Mesenchymal stem cell (in vitro differentiated cells and primary cell): ENCODE results near the gene RSPH1.

Source experiments
- DNase-seq: peaks from one replicate; pipeline ENCODE4 v3.0.0-alpha.2; 2013
- H2AFZ ChIP-seq: one replicate; pipeline ENCODE4 v1.6.1; 2013; ENCODE audit warnings: low read depth, mild to moderate bottlenecking, control low read depth, inconsistent platforms, low read length, moderate library complexity
- H2AK5ac ChIP-seq: 2 replicates; pipeline ENCODE4 v1.6.1; 2013; ENCODE audit warnings: low read length, moderate library complexity, mild to moderate bottlenecking, inconsistent platforms; ENCODE audit not compliant: severe bottlenecking
- H2BK120ac ChIP-seq: one replicate; pipeline ENCODE4 v1.6.1; 2013; ENCODE audit warnings: low read depth, mild to moderate bottlenecking, inconsistent platforms, low read length, moderate library complexity
- H2BK12ac ChIP-seq, 2 experiments: one replicate each; pipeline ENCODE4 v1.6.1; 2013; ENCODE audit warnings: inconsistent platforms in 2 of 2, low read length in 2 of 2, mild to moderate bottlenecking in 2 of 2, moderate library complexity in 2 of 2, control low read depth in 1 of 2
- H2BK15ac ChIP-seq: one replicate; pipeline ENCODE4 v1.6.1; 2013; ENCODE audit warnings: mild to moderate bottlenecking, low read depth, inconsistent platforms; ENCODE audit not compliant: poor library complexity, severe bottlenecking
- H2BK5ac ChIP-seq: 2 replicates; pipeline ENCODE4 v1.6.1; 2013; ENCODE audit warnings: low read depth, mild to moderate bottlenecking, low read length, control low read depth, inconsistent platforms; ENCODE audit not compliant: poor library complexity, severe bottlenecking
- H3K14ac ChIP-seq, 2 experiments: one replicate each; pipeline ENCODE4 v1.6.1; 2013; ENCODE audit warnings: inconsistent platforms in 2 of 2, low read length in 2 of 2, control low read depth in 1 of 2, mild to moderate bottlenecking in 1 of 2, moderate library complexity in 1 of 2
- H3K18ac ChIP-seq, 2 experiments: one replicate each; pipeline ENCODE4 v1.6.1; 2013; ENCODE audit warnings: inconsistent platforms in 2 of 2, low read length in 2 of 2, control low read depth in 1 of 2, low read depth in 1 of 2, mild to moderate bottlenecking in 1 of 2
- H3K23ac ChIP-seq, 2 experiments: one replicate each; pipeline ENCODE4 v1.6.1; 2013; ENCODE audit warnings: inconsistent platforms in 2 of 2, low read length in 2 of 2, mild to moderate bottlenecking in 2 of 2, moderate library complexity in 2 of 2, control low read depth in 1 of 2
- H3K27ac ChIP-seq: 2 replicates; pipeline ENCODE4 v1.5.1; 2013; ENCODE audit warnings: mild to moderate bottlenecking, moderate library complexity, low read length, control low read depth, inconsistent platforms; ENCODE audit not compliant: poor library complexity, severe bottlenecking
- H3K27me3 ChIP-seq, 2 experiments: 2 replicates each; pipeline versions ENCODE4 v1.6.1 to v1.7.0; 2013; ENCODE audit warnings: low read length in 2 of 2, mild to moderate bottlenecking in 2 of 2, moderate library complexity in 2 of 2, control low read depth in 1 of 2, inconsistent platforms in 1 of 2; ENCODE audit not compliant: control insufficient read depth in 1 of 2, insufficient read depth in 1 of 2
- H3K36me3 ChIP-seq, 2 experiments: 2 replicates each; pipeline versions ENCODE4 v1.6.1 to v1.7.0; 2013; ENCODE audit warnings: low read length in 2 of 2, control low read depth in 1 of 2, inconsistent platforms in 1 of 2, low read depth in 1 of 2, mild to moderate bottlenecking in 1 of 2; ENCODE audit not compliant: insufficient read depth in 2 of 2, control insufficient read depth in 1 of 2
- H3K4ac ChIP-seq, 2 experiments: one replicate each; pipeline ENCODE4 v1.6.1; 2013; ENCODE audit warnings: inconsistent platforms in 2 of 2, low read length in 2 of 2, mild to moderate bottlenecking in 2 of 2, moderate library complexity in 2 of 2, control low read depth in 1 of 2, low read depth in 1 of 2
- H3K4me1 ChIP-seq: 2 replicates; pipeline ENCODE4 v1.6.1; 2013; ENCODE audit warnings: low read depth, low read length, control low read depth; ENCODE audit not compliant: control insufficient read depth, insufficient read depth
- H3K4me2 ChIP-seq: 2 replicates; pipeline ENCODE4 v1.6.1; 2013; ENCODE audit warnings: low read length, mild to moderate bottlenecking, inconsistent platforms; ENCODE audit not compliant: poor library complexity, severe bottlenecking
- H3K4me3 ChIP-seq, 2 experiments: 2 replicates each; pipeline versions ENCODE4 v1.5.1 to v1.7.0; 2013; ENCODE audit warnings: low read length in 2 of 2, mild to moderate bottlenecking in 2 of 2, control low read depth in 1 of 2, low read depth in 1 of 2; ENCODE audit not compliant: insufficient read depth in 1 of 2
- H3K79me1 ChIP-seq: replicated peaks from 2 replicates; pipeline ENCODE4 v1.6.1; 2013; ENCODE audit warnings: mild to moderate bottlenecking, control low read depth, low read length, inconsistent platforms; ENCODE audit not compliant: poor library complexity, severe bottlenecking
- H3K9ac ChIP-seq: 2 replicates; pipeline ENCODE4 v1.7.0; 2013; ENCODE audit warnings: mild to moderate bottlenecking, low read length, moderate library complexity
- H3K9me3 ChIP-seq: 2 replicates; pipeline ENCODE4 v1.7.0; 2013; ENCODE audit warnings: mild to moderate bottlenecking, low read length; ENCODE audit not compliant: control insufficient read depth
- H4K8ac ChIP-seq: one replicate; pipeline ENCODE4 v1.6.1; 2013; ENCODE audit warnings: inconsistent platforms, mild to moderate bottlenecking, low read length, moderate library complexity
- H4K91ac ChIP-seq: one replicate; pipeline ENCODE4 v1.6.1; 2013; ENCODE audit warnings: mild to moderate bottlenecking, low read length, inconsistent platforms
- WGBS: methylation state at CpG from one replicate; pipeline ENCODE4 v1.1.7; 2013; ENCODE audit warnings: mixed read lengths; 5-methylcytosine and 5-hydroxymethylcytosine counted together

Gene RSPH1

DNA sequence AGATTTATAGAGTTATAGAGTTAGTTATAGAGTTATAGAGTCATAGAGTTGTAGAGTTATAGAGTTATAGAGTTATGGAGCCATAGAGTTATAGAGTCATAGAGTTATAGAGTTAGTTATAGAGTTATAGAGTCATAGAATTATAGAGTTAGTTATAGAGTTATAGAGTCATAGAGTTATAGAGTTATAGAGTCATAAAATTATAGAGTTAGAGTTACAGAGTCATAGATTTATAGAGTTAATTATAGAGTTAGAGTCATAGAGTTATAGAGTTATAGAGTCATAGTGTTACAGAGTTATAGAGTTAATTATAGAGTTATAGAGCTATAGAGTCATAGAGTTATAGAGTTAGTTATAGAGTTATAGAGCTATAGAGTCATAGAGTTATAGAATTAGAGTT lies 60.2 kb downstream of the RSPH1 start:
- peak overlapping the region; percentile 47 for H2BK5ac ChIP-seq
- no peak overlapping the region for H3K4me3 ChIP-seq
- H3K27ac ChIP-seq, result no peak overlapping the region
- H4K8ac ChIP-seq, result no peak overlapping the region
- H3K4ac ChIP-seq, result no peak overlapping the region
- H3K4me1 ChIP-seq, result no peaks in the 10 kb centered on the region
- peaks cover 3 to 14% of the 10 kb centered on the region in 2 experiments for H3K27me3 ChIP-seq
- no peak overlapping the region for H2AK5ac ChIP-seq
- peaks cover 10% of the 10 kb centered on the region for H3K9me3 ChIP-seq
- no peak overlapping the region for H3K23ac ChIP-seq
- H3K79me1 ChIP-seq, result no peaks in the 10 kb centered on the region
- H3K14ac ChIP-seq, result no peak overlapping the region
- no peak overlapping the region for H2AFZ ChIP-seq
- no peak overlapping the region for H2BK15ac ChIP-seq
- no peak overlapping the region for H3K18ac ChIP-seq
- no peak overlapping the region for H4K91ac ChIP-seq
- no peak for DNase-seq
- H2BK12ac ChIP-seq, result no peak overlapping the region
- no peaks in the 10 kb centered on the region for H3K36me3 ChIP-seq
- no peak overlapping the region for H3K9ac ChIP-seq
- no peak overlapping the region for H3K4me2 ChIP-seq
- H2BK120ac ChIP-seq, result no peak overlapping the region

DNA sequence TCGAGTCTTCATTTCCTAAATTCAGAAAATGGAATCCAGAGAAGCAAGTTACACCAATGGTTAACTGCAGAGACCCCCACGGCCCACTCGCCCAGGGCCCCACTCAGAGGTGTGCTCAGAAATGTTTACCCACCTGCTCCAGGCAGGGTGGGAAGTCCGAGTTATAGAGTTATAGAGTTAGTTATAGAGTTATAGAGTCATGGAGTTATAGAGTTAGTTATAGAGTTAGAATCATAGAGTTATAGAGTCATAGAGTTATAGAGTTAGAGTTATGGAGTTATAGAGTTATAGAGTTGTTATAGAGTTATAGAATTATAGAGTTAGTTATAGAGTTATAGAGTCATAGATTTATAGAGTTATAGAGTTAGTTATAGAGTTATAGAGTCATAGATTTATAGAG lies 60.6 kb downstream of the RSPH1 start:
- Histone ChIP-seq H2AK5ac (no peak overlapping the region), H3K27me3 (peaks cover 3 to 14% of the 10 kb centered on the region in 2 experiments), H2AFZ (no peak overlapping the region), H3K9me3 (peaks cover 10% of the 10 kb centered on the region), H4K8ac (no peak overlapping the region), H3K4me1 (no peaks in the 10 kb centered on the region), H3K36me3 (no peaks in the 10 kb centered on the region), H3K14ac (no peak overlapping the region), H2BK5ac (no peak overlapping the region), H3K27ac (no peak overlapping the region), H3K23ac (no peak overlapping the region), H3K4me3 (no peak overlapping the region), H3K4me2 (no peak overlapping the region), H3K18ac (no peak overlapping the region), H3K4ac (no peak overlapping the region), H4K91ac (no peak overlapping the region), H2BK15ac (no peak overlapping the region), H2BK120ac (no peak overlapping the region), H3K79me1 (no peaks in the 10 kb centered on the region), H2BK12ac (no peak overlapping the region), H3K9ac (no peak overlapping the region)
- 67% methylated on average over 4 of the region's 4 CpGs for WGBS
- no peak for DNase-seq

DNA sequence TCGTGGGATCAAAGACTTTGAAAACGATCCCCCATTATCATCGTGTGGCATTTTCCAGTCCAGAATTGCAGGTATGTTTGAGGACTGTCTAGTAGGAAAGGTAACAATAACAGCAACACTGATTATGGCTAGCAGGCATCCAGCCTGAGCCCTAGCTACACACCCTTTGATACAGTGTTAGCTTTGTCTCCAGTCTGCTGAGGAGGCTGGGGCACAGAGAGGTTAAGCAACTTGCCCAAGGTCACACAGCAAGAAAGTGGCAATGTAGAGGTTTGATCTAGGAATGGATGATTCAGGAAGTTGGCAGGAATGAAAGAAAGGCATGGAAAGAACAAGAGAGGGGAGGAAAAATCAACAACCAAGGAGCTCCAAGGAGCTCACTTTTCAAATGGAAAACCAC lies 61.1 kb downstream of the RSPH1 start:
- Histone ChIP-seq H3K27ac (no peak overlapping the region), H2BK12ac (no peak overlapping the region), H4K8ac (no peak overlapping the region), H3K79me1 (no peaks in the 10 kb centered on the region), H3K14ac (no peak overlapping the region), H3K23ac (no peak overlapping the region), H2BK15ac (no peak overlapping the region), H3K36me3 (no peaks in the 10 kb centered on the region), H2AK5ac (no peak overlapping the region), H3K4me2 (no peak overlapping the region), H3K4ac (no peak overlapping the region), H4K91ac (no peak overlapping the region), H3K9ac (no peak overlapping the region), H3K27me3 (peaks cover 5 to 14% of the 10 kb centered on the region in 2 experiments), H3K9me3 (peaks cover 10% of the 10 kb centered on the region), H2AFZ (no peak overlapping the region), H3K4me3 (no peak overlapping the region), H2BK120ac (no peak overlapping the region), H3K4me1 (no peaks in the 10 kb centered on the region), H2BK5ac (no peak overlapping the region), H3K18ac (no peak overlapping the region)
- WGBS, result 71% methylated on average over 3 of the region's 3 CpGs
- no peak for DNase-seq

DNA sequence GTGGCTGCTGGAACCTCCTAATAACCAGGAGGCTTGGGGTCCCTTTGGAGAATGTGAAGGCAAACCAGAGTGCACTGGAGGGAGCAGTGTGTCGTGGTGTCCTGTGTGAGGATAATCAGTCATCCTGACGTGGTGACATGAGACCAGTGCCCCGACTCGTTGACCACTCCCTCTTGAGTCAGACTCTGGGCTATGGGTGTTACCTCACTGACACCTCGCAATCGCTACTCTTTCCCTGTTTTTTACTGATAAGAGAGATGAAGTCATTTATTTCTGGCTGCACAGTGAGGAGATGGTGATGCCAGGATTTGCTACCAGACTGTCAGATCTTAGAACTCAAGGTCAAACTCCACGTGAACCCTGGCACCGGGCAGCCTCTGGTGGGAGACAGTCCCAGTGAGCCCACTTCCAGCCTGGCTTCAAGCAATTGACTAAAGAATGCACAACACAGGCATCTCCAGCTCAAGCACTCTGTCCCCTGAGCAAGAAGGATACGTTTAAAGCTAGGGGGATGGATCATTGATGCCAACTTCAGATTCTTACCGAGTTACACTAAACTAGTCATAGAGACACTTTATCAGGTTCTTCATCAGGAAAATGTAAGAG lies 62.0 kb downstream of the RSPH1 start:
- Histone ChIP-seq H3K23ac (no peak overlapping the region), H3K27me3 (peaks cover 10 to 19% of the 10 kb centered on the region in 2 experiments), H3K18ac (no peak overlapping the region), H4K91ac (no peak overlapping the region), H3K27ac (no peak overlapping the region), H3K4me2 (no peak overlapping the region), H3K4ac (no peak overlapping the region), H3K14ac (no peak overlapping the region), H3K4me1 (no peaks in the 10 kb centered on the region), H3K9me3 (peaks cover 10% of the 10 kb centered on the region), H2BK12ac (no peak overlapping the region), H2AFZ (no peak overlapping the region), H3K36me3 (no peaks in the 10 kb centered on the region), H2BK5ac (no peak overlapping the region), H3K4me3 (no peak overlapping the region), H4K8ac (no peak overlapping the region), H2BK120ac (no peak overlapping the region), H2AK5ac (no peak overlapping the region), H3K79me1 (no peaks in the 10 kb centered on the region), H3K9ac (no peak overlapping the region), H2BK15ac (no peak overlapping the region)
- no peak for DNase-seq
- 83% methylated on average over 9 of the region's 10 CpGs for WGBS
